Measurements from ENCODE around the gene CCDC6.
"Not testable (repeated sequence)": the region's sequence is repeated elsewhere in the genome, so short reads cannot be mapped to it uniquely, and the experiment has no call there.

The CCDC6 gene

DNA sequence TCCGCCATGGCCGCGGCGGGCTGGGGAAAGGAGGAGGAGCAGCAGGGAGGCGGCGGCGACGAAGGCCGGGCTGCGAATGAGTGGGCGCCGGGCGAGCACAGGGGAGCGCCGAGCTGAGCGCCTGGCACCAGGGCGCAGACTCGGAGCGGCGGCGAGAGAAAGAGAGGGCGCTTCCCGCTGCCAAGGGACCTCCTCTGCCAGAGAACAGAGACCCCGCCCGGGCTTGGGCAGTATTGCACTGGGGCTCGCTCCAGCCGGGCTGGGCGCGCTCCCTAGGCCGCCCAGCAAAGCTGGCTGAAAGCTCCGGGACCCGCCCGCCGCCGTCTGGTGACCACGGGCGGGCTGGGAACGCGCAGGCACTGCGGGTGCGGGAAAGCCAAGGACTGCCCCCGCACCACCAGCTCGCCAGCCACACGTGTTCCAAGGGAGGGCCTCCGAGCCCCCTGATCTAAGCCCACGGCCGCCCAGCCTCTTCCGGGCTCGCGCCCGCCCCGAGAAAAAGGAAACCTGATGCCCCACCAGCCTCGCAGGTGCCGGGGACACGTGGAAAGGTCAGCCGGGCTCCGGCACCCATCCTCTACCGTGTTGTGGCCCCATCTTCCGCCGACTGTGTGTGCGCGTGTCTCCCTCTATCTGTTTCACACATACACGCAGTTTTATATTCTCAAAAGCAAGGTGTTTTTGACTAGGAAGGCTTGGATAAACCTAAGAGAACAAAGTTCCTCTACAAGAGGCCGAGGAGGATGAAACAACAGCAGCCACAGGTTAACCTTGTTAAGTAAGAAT, at the start of gene CCDC6:
Gene CCDC6, minus strand, starts transcription at position 140 of the 786 bp plus-strand sequence. Its CDS starts 132 bp downstream, at position 8.
- TF ChIP-seq CTCF (IDR thresholded peaks at IDR 0.05; ENCODE audit: control insufficient read depth, extremely low read depth, insufficient read depth) = peak; percentile 81
- DNase-seq (ENCODE audit: low read depth) = peak; percentile 81
- H3K4me3 ChIP-seq (ENCODE audit: low read depth, low read length) = peak within 1 kb of the TSS; percentile 89

GRCh38 chr10:59954296-59954695, 47.9 kb upstream of the CCDC6 start:
- TF ChIP-seq CTCF (IDR thresholded peaks at IDR 0.05; ENCODE audit: control insufficient read depth, extremely low read depth, insufficient read depth) = no peak
- no peak overlapping the region for H3K4me3 ChIP-seq (ENCODE audit: low read depth, low read length)
- no peak for DNase-seq (ENCODE audit: low read depth)

DNA sequence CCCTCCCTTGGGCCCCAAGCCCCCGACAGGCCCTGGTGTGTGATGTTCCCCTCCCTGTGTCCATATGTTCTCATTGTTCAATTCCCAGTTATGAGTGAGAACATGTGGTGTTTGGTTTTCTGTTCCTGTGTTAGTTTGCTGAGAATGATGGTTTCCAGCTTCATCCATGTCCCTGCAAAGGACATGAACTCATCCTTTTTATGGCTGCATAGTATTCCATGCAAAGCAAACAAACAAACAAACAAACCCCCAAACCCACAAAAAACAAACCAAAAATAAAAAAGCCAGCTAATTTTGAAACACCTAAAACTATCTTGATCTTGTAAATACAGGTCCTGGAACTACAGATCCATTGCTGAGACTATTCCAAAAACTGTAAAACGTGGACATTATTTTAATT, 47.4 kb upstream of the CCDC6 start:
- not testable (repeated sequence) for DNase-seq (ENCODE audit: low read depth); H3K4me3 ChIP-seq (ENCODE audit: low read depth, low read length)

- no peak for TF ChIP-seq CTCF (IDR thresholded peaks at IDR 0.05; ENCODE audit: control insufficient read depth, extremely low read depth, insufficient read depth)
- no peak overlapping the region for H3K4me3 ChIP-seq (ENCODE audit: low read depth, low read length)
- DNase-seq (ENCODE audit: low read depth) = no peak
Observed at GRCh38 chr10:59950105-59950504, 43.7 kb upstream of the CCDC6 start.

- no peak for DNase-seq (ENCODE audit: low read depth)
- no peak overlapping the region for H3K4me3 ChIP-seq (ENCODE audit: low read depth, low read length)
- TF ChIP-seq CTCF (IDR thresholded peaks at IDR 0.05; ENCODE audit: control insufficient read depth, extremely low read depth, insufficient read depth) = no peak
Observed at GRCh38 chr10:59949608-59950007, 43.3 kb upstream of the CCDC6 start.

DNA sequence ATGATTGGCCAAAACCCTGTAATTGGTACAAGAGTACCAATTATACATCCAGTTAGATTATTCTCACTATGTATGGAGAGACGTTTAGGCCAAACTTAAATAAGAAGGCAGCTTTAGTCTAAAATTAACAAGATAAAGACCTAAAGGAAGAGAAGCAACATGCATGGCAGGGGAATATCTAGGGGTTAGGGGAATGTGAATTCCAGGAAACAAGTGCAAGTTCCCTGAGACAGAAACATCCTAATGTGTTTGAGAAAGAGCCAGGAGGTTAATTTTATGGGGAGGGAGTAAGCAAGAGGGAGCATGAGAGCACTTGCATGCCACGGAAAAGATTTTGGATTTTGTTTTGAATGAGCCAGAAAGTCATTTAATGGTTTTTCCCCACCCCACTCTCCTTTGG, 39.6 kb upstream of the CCDC6 start:
- DNase-seq (ENCODE audit: low read depth) = no peak
- no peak for TF ChIP-seq CTCF (IDR thresholded peaks at IDR 0.05; ENCODE audit: control insufficient read depth, extremely low read depth, insufficient read depth)
- H3K4me3 ChIP-seq (ENCODE audit: low read depth, low read length) = no peak overlapping the region

DNA sequence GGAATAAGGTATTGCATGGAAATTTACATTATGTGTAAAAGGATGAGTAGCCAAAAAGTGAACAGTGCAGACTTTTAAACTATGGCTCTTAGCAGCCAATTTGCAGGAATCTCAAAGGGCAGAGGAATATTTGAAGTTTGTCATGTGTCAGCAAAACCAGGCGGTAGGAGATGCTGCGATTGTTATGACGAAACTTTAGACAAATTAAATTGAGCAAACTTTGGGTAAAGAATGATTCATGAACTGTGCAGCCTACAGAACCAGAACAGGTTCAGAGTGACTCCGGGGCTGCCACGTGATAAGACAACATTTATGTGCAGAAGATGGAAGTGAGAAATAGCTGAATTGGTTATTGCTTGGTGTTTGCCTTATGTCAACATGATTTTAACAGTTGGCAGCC, 39.2 kb upstream of the CCDC6 start:
- H3K4me3 ChIP-seq (ENCODE audit: low read depth, low read length) = no peak overlapping the region
- TF ChIP-seq CTCF (IDR thresholded peaks at IDR 0.05; ENCODE audit: control insufficient read depth, extremely low read depth, insufficient read depth) = no peak
- DNase-seq (ENCODE audit: low read depth) = no peak

All from LNCaP clone FGC (cell line).